ENCODE results near the gene KLHL14. TPM values are rescaled to one million over a fixed set of nuclear protein-coding genes. Genes with fewer than 3 reads are reported as not detected.

The KLHL14 gene
- total and polyA plus RNA-seq, 2 experiments from 2014 or later: 0.44 to 1.9 TPM

- H3K27ac Mint-ChIP-seq: no peak overlapping the region
- Histone ChIP-seq H2AFZ (no peak overlapping the region), H3K27ac (ENCODE audit: low read depth) (no peak overlapping the region), H4K20me1 (replicated peaks; ENCODE audit: insufficient read depth) (no peaks in the 10 kb centered on the region), H3K9me2 (ENCODE audit: insufficient read depth) (no peaks in the 10 kb centered on the region), H3K4me3 (no peak overlapping the region), H3K4me1 (ENCODE audit: insufficient read depth) (no peaks in the 10 kb centered on the region), H3K36me3 (ENCODE audit: insufficient read depth) (no peaks in the 10 kb centered on the region), H3K27me3 (ENCODE audit: insufficient read depth) (no peaks in the 10 kb centered on the region), H3K4me2 (no peak overlapping the region), H3F3A (replicated peaks; ENCODE audit: low read depth) (no peaks in the 10 kb centered on the region), H3K79me2 (replicated peaks; ENCODE audit: insufficient read depth) (no peaks in the 10 kb centered on the region)
- ATAC-seq (no peak), DNase-seq (ENCODE audit: low spot score) (no peak)
- no peaks in the 10 kb centered on the region; the same call in 2 of the 3 replicates for H3K9me3 Mint-ChIP-seq
- H3K4me1 Mint-ChIP-seq: peaks cover 7% of the 10 kb centered on the region; the same call in 2 of the 3 replicates
- no peaks in the 10 kb centered on the region for H3K27me3 Mint-ChIP-seq (ENCODE audit: insufficient read depth, low read depth, poor library complexity)
- TF ChIP-seq EZH2 (IDR thresholded peaks at IDR 0.05; ENCODE audit: low read depth, unreplicated experiment) (no peak), REST (IDR thresholded peaks at IDR 0.05; ENCODE audit: unreplicated experiment) (no peak), NANOG (IDR thresholded peaks at IDR 0.05; ENCODE audit: borderline replicate concordance) (no peak), JUNB (IDR thresholded peaks at IDR 0.05; ENCODE audit: unreplicated experiment) (no peak), ZNF331 (CRISPR knock-in tag; IDR thresholded peaks at IDR 0.05; ENCODE audit: low read depth) (no peak), STAT1 (IDR thresholded peaks at IDR 0.05; ENCODE audit: unreplicated experiment) (no peak), POLR2AphosphoS5 (IDR thresholded peaks at IDR 0.05; ENCODE audit: low read depth) (no peak), CREB1 (CRISPR knock-in tag; IDR thresholded peaks at IDR 0.05; ENCODE audit: low read depth) (no peak), ETS1 (IDR thresholded peaks at IDR 0.05) (no peak), ZNF114 (CRISPR knock-in tag; IDR thresholded peaks at IDR 0.05) (no peak)
- H3K36me3 Mint-ChIP-seq (ENCODE audit: low read depth): no peaks in the 10 kb centered on the region
- H3K4me3 Mint-ChIP-seq: no peak overlapping the region
Measured at GRCh38 chr18:32637226-32637625, 135.6 kb downstream of the KLHL14 start.

- H3K27ac ChIP-seq (ENCODE audit: low read depth): no peak overlapping the region
- peak overlapping the region; percentile 21; the same call in 1 of the 2 replicates for H2AFZ ChIP-seq
- no peak overlapping the region for H3K4me2 ChIP-seq
- Mint-ChIP-seq H3K9me3 (no peaks in the 10 kb centered on the region; the same call in 2 of the 3 replicates), H3K4me1 (peaks cover 7% of the 10 kb centered on the region; the same call in 2 of the 3 replicates), H3K27ac (no peak overlapping the region), H3K36me3 (ENCODE audit: low read depth) (no peaks in the 10 kb centered on the region), H3K4me3 (no peak overlapping the region), H3K27me3 (ENCODE audit: insufficient read depth, low read depth, poor library complexity) (no peaks in the 10 kb centered on the region)
- TF ChIP-seq JUNB (IDR thresholded peaks at IDR 0.05; ENCODE audit: unreplicated experiment) (no peak), NANOG (IDR thresholded peaks at IDR 0.05; ENCODE audit: borderline replicate concordance) (no peak)
- DNase-seq (ENCODE audit: low spot score) (no peak), ATAC-seq (no peak)
- no peaks in the 10 kb centered on the region for H3K4me1 ChIP-seq (ENCODE audit: insufficient read depth)
- H3K9me2 ChIP-seq (ENCODE audit: insufficient read depth): peaks cover 7% of the 10 kb centered on the region; the same call in 1 of the 2 replicates
- no peaks in the 10 kb centered on the region for H3K79me2 ChIP-seq (replicated peaks; ENCODE audit: insufficient read depth)
- H3F3A ChIP-seq (replicated peaks; ENCODE audit: low read depth): no peaks in the 10 kb centered on the region
- no peaks in the 10 kb centered on the region for H4K20me1 ChIP-seq (replicated peaks; ENCODE audit: insufficient read depth)
- H3K36me3 ChIP-seq (ENCODE audit: insufficient read depth): no peaks in the 10 kb centered on the region
- no peaks in the 10 kb centered on the region for H3K27me3 ChIP-seq (ENCODE audit: insufficient read depth)
- H3K4me3 ChIP-seq: no peak overlapping the region
Measured at GRCh38 chr18:32634876-32635431, 137.9 kb downstream of the KLHL14 start.

Measured in GM23338 (cell line).